Smooth muscle cell of the brain vasculature (primary cell): ENCODE data around the gene EFNA4.
"Not testable (repeated sequence)": the region's sequence is repeated elsewhere in the genome, so short reads cannot be mapped to it uniquely, and the experiment has no call there.

Experiments used
- DNase-seq: peaks from one replicate; pipeline ENCODE4 v3.0.0-alpha.2; 2012; ENCODE audit warnings: low read depth, low spot score

Gene EFNA4

DNA sequence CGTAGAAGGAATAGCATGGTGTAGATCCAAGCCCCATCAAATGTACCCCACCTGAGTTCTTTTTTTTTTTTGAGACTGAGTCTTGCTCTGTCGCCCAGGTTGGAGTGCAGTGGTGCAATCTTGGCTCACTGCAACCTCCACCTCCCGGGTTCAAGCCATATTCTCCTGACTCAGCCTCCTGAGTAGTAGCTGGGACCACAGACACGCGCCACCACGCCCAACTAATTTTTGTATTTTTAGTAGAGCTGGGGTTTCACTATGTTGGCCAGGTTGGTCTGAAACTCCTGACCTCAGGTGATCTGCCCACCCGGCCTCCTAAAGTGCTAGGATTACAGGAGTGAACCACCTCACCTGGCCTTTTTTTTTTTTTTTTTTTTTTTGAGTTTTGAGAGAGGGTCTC is 54.5 kb downstream of the EFNA4 start:
- not testable (repeated sequence) for DNase-seq
